Esophagus (tissue), 2 donors: ENCODE results near the gene SYT9. TPM values are rescaled to one million over a fixed set of nuclear protein-coding genes. Genes with fewer than 3 reads are reported as not detected.

Experiments
- H3K27ac ChIP-seq, 2 donors: one replicate each; pipeline ENCODE4 v1.5.1; 2013; ENCODE audit warnings: low read depth in 2 of 2, mild to moderate bottlenecking in 2 of 2, inconsistent platforms in 1 of 2, low read length in 1 of 2, moderate library complexity in 1 of 2
- H3K27me3 ChIP-seq, 2 donors: one replicate each; pipeline ENCODE4 v1.6.1; 2013; ENCODE audit warnings: low read length in 2 of 2, control low read depth in 1 of 2, mild to moderate bottlenecking in 1 of 2; ENCODE audit not compliant: insufficient read depth in 2 of 2, control insufficient read depth in 1 of 2
- H3K36me3 ChIP-seq, 2 donors: one replicate each; pipeline ENCODE4 v1.6.1; 2013; ENCODE audit warnings: low read length in 1 of 2; ENCODE audit not compliant: control insufficient read depth in 2 of 2, insufficient read depth in 2 of 2
- H3K4me1 ChIP-seq, 2 donors: one replicate each; pipeline ENCODE4 v1.6.1; 2013; ENCODE audit warnings: low read length in 1 of 2; ENCODE audit not compliant: control insufficient read depth in 2 of 2, insufficient read depth in 2 of 2
- H3K4me3 ChIP-seq, 2 donors: one replicate each; pipeline ENCODE4 v1.5.1; 2013; ENCODE audit warnings: low read length in 2 of 2, mild to moderate bottlenecking in 2 of 2, low read depth in 1 of 2, moderate library complexity in 1 of 2
- H3K9me3 ChIP-seq, 2 donors: one replicate each; pipeline ENCODE4 v1.6.1; 2013; ENCODE audit warnings: mild to moderate bottlenecking in 2 of 2, low read depth in 1 of 2, low read length in 1 of 2, moderate library complexity in 1 of 2; ENCODE audit not compliant: control insufficient read depth in 2 of 2, insufficient read depth in 1 of 2
- WGBS, 2 donors: extraction: QIAGEN DNeasy Blood & Tissue Kit; methylation state at CpG; one replicate each; pipeline ENCODE4 v1.1.7; 2013; 5-methylcytosine and 5-hydroxymethylcytosine counted together
- polyA plus RNA-seq, 2 donors: library from polyadenylated mRNA; stranded (reverse); fragments of 200-250 nt; gene quantifications; one replicate each; pipeline ENCODE4 v1.2.3, GENCODE V29; 2013
- donor health status: healthy with polysubstance abuse.
- donor health status: Bipolar disorder and iron deficiency.

The SYT9 gene
- polyA plus RNA-seq, 2 donors = 0.01 to 0.02 TPM

DNA sequence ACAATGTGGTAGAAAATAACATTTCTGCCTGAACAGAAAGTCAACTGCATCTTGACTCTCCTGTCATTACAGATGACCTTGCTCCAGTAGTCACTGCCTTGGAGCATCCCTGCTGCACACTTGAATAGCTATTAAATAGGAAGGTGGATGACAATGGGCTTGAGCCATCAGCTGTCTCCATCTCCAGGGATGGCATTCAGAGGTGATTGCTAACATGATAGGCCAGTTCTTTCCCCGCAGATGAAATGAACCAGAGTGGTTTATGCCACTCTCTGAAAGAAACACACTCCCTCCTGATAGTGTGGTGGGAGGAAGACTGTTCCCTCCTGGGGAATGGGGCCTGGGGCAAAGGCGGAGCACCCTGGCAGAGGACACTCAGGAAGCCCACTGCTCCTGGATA, 176.5 kb downstream of the SYT9 start:
- H3K4me1 ChIP-seq = no peaks in the 10 kb centered on the region
- peaks cover 0 to 4% of the 10 kb centered on the region in 2 donors for H3K27me3 ChIP-seq
- 86 to 91% methylated on average over 2 of the region's 2 CpGs for whole genome bisulfite sequencing, 2 donors

DNA sequence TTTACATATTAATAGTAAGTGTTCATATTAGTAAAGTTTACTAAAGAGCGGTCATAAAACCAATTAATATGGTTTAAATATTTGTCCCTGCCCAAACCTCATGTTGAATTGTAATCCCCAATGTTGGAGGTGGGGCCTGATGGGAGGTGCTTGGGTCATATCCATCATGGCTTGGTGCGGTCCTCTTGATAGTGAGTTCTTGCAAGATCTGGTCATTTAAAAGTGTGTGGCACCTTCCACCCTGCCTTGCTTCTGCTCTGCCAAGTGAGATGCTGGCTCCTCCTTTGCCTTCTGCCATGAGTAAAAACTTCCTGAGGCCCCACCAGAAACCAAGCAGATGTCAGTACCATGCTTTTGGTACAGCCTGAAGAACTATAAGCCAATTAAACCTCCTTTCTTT, 178.8 kb downstream of the SYT9 start:
- H3K4me3 ChIP-seq = no peak overlapping the region
- no peak overlapping the region for H3K27ac ChIP-seq
- no peaks in the 10 kb centered on the region for H3K36me3 ChIP-seq
- 96 to 98% methylated on average over 2 of the region's 2 CpGs for WGBS, 2 donors
- no peaks in the 10 kb centered on the region for H3K4me1 ChIP-seq
- no peaks in the 10 kb centered on the region for H3K9me3 ChIP-seq
- peaks cover 0 to under 1% of the 10 kb centered on the region in 2 donors for H3K27me3 ChIP-seq

More for the DNA sequence above, 176.5 kb downstream of the SYT9 start:
- Histone ChIP-seq H3K9me3 (no peaks in the 10 kb centered on the region), H3K27ac (no peak overlapping the region), H3K36me3 (no peaks in the 10 kb centered on the region), H3K4me3 (no peak overlapping the region)

DNA sequence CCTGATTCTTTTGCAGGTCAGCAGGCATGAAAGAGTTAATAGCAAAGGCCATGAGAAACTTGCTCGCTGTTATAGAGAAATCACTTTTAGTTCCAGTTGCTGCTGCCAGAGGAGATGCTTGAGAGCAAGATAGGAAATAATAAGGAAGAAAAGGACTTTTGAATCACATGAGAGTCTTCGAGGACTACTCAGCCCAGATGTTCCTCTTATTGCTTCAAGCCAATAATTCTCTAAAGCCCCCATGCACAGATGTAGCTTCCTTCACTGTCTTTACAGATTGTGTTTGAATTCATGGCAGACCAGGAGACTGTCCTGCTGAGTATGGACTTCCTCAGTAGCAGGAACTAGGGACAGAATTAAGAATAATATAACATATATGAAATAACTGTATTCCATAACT, 183.5 kb downstream of the SYT9 start:
- Histone ChIP-seq H3K4me3 (no peak overlapping the region), H3K36me3 (no peaks in the 10 kb centered on the region), H3K27me3 (no peaks in the 10 kb centered on the region), H3K9me3 (no peaks in the 10 kb centered on the region), H3K4me1 (no peaks in the 10 kb centered on the region), H3K27ac (no peak overlapping the region)
- 29% methylated on average over 2 of the region's 2 CpGs for WGBS, 2 donors

DNA sequence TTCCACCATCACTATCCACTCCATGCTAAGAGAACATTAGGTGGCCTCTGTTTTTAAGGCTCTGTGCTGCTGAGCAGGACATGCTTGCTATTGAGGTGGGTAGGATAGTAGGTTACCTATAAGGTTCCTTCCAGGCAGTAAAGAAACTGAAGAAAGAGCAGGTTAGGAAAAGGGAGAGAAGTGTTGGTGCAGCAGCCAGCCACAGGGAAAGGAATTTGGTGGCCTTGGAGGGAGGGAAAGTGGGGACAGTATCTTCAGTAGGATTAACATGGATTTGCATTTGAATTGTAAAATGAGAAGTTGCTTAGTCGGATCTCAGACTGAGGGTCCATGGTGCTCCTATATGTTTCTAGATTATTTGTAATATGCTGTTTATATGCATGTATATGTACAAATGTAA, 184.4 kb downstream of the SYT9 start:
- Histone ChIP-seq H3K36me3 (no peaks in the 10 kb centered on the region), H3K4me3 (no peak overlapping the region), H3K9me3 (no peaks in the 10 kb centered on the region), H3K27ac (no peak overlapping the region), H3K4me1 (no peaks in the 10 kb centered on the region), H3K27me3 (no peaks in the 10 kb centered on the region)
- 76 to 77% methylated on average over 1 of the region's 1 CpG for WGBS, 2 donors

DNA sequence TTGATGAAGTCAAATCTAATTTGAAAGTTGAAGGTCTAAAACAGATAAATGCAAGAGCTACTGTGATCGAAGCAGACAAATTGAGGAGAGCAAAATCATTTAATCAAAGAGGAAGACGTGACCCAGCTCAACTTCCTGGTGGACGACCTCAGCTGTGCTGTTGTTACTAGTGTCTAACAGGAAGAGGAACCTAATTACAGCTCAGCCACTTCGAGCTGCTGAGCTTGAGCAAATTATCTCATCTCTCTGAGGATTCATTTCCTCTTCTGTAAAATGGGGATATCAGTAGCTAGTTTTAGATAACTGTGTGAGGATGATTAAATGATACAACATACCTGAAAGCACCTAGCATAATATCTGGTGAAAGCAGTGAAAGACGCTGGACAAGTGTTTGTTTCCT, 185.0 kb downstream of the SYT9 start:
- Histone ChIP-seq H3K27ac (no peak overlapping the region), H3K27me3 (no peaks in the 10 kb centered on the region), H3K4me3 (no peak overlapping the region), H3K4me1 (no peaks in the 10 kb centered on the region), H3K36me3 (no peaks in the 10 kb centered on the region), H3K9me3 (no peaks in the 10 kb centered on the region)
- WGBS, 2 donors = 39 to 43% methylated on average over 5 of the region's 5 CpGs

DNA sequence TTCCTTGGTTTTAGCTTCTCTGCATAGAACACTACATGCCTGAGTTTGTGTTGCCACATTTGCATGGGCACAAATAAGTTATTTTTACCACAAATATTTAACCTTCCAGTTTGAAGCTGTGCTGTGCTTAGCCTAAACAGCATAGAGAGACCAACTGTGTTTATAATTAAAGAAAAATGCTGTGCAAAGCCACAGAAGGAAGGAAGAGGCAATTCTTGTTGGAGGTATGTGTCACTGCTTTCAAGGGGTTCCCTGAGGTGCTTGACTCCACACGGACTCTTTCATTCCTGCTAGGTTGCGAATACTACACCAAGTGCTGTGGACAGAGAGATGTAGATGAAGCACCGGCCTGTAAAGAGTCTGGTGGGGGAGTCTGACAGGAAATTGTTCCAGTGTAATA, 186.0 kb downstream of the SYT9 start:
- H3K4me3 ChIP-seq = no peak overlapping the region
- H3K36me3 ChIP-seq = no peaks in the 10 kb centered on the region
- 88 to 89% methylated on average over 3 of the region's 3 CpGs for WGBS, 2 donors
- no peaks in the 10 kb centered on the region for H3K9me3 ChIP-seq
- no peaks in the 10 kb centered on the region for H3K27me3 ChIP-seq
- no peak overlapping the region for H3K27ac ChIP-seq
- H3K4me1 ChIP-seq = no peaks in the 10 kb centered on the region

DNA sequence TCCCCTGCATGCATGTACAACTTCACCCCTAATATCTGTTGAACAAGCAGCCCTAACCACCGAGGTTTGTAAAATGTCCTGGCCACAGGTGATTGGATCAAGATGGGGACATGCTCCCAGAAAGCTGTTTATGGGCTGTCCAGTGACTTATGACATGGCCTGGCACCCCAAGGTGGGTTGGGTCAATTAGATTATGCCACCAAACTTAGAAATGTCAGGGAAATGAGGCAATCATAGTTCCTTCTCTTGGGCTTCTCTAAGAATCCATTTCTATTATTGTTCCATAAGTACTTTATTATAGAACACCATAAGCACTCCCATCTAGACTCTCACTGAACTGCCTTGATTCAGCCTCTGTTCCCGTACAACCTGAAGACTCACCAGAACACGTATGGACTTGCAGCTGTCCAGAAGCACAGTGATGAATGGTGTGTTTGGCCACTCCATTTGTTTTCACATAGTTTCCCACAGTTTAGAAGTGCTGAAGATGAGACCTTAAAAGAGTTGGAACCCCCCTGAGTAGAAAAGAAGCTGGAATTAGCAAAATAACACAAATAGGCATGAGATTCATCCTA, 188.1 kb downstream of the SYT9 start:
- Histone ChIP-seq H3K4me3 (no peak overlapping the region), H3K27ac (no peak overlapping the region), H3K27me3 (no peaks in the 10 kb centered on the region), H3K4me1 (no peaks in the 10 kb centered on the region), H3K9me3 (no peaks in the 10 kb centered on the region), H3K36me3 (no peaks in the 10 kb centered on the region)
- 73 to 77% methylated on average over 3 of the region's 3 CpGs for WGBS, 2 donors

DNA sequence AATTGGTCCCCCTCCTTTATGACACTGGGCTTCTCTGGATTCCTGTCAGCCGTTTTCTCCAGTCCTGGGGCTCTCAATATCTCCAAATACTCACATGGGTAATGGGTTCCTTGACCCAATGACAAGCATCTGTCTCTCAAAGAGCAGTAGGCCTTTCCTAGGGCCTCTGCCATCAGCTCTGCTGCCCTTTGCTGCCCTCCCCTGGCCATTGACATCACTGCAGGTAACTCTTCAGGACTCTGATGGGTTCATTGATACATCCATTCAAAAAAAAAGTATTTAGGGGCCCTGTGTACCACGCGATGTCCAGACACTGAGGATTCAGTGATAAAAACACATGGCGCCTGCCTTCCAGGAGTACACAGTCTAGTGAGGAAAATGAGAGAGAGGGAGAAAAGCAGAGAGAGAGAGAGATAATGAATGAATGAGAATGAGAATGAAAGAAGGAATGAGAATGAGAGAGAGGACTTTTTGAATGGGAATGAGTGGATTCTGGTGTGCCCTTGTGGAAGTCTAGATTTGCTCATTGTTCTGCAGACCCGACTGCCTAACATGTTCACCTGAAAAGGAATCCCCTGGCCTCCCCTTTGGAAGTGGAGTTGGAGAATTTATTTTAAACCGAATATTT, 191.0 kb downstream of the SYT9 start:
- no peaks in the 10 kb centered on the region for H3K27me3 ChIP-seq
- no peak overlapping the region for H3K27ac ChIP-seq
- H3K9me3 ChIP-seq = no peaks in the 10 kb centered on the region
- no peaks in the 10 kb centered on the region for H3K36me3 ChIP-seq
- H3K4me1 ChIP-seq = no peaks in the 10 kb centered on the region
- 33% methylated on average over 6 of the region's 6 CpGs for WGBS, 2 donors
- H3K4me3 ChIP-seq = no peak overlapping the region

DNA sequence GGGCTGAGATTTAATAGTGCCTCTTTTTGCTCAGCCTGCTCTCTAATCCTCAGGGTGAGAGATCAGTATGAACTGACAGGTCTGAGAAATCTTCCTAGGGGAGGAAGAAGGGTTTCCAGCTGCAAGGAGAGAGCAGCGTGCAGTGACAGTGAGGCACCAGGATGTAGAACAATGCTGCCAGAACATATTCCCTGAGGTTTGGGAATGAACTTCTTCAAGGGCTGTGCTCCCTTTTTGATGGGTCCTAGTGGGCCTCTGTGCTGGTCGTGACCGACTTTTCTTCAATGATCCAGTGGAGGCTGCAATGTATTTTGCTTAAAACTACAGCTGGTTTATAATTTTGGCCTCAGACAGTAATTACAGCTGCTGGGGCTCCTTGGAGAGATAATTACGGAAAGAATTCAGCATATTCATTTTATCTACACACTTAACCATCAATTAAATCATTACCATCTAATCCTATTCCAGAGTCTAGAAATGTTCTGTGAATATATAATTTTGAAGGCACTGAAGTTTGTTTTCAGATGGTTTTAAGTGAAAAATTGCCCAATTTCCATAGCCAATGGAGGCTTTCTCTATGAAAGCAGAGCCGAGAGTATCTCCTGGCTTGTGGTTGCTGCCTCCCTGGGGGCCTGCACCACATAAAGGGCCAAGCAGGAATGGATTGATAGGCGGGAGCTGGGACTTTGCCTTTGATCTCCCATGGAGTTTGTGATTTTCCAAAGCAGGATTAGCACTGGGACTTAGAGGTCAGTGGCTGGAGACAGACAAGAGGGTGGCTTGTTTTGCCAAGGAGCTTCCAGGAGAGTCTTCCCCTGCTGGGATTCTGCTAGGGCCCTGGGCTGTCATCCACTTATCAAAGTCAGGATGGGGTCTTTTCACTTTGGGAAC, 192.6 kb downstream of the SYT9 start:
- 72 to 74% methylated on average over 6 of the region's 6 CpGs for WGBS, 2 donors
- Histone ChIP-seq H3K4me1 (no peaks in the 10 kb centered on the region), H3K27ac (no peak overlapping the region), H3K9me3 (no peaks in the 10 kb centered on the region), H3K27me3 (no peaks in the 10 kb centered on the region), H3K36me3 (no peaks in the 10 kb centered on the region), H3K4me3 (no peak overlapping the region)
